Posterior vena cava (tissue), 2 donors: ENCODE data around the gene CACNA1F. TPM values are rescaled to one million over a fixed set of nuclear protein-coding genes. Genes with fewer than 3 reads are reported as not detected.
A peak's percentile ranks its signal among the peaks of the same experiment; 100 is the strongest.

Source experiments
- DNase-seq: peaks from one replicate; pipeline ENCODE4 v3.0.0-alpha.2; 2020; ENCODE audit warnings: low spot score
- intact Hi-C, 2 donors: fragments of 100-400 bp; cut with DNase I; formaldehyde crosslinking; loops; one replicate each; pipeline versions ENCODE4 v1.14.1 to v1.14.2; 2022 to 2023
- total RNA-seq, 2 donors: library from RNA; stranded (reverse); fragmentation: NEBNext Ultra II Directional; extraction: Animal tissue kit (Norgen Biotek cat#: 25700); gene quantifications; one replicate each; pipeline ENCODE4 v1.2.1, GENCODE V29; 2021
- donor health status: DM: yes; HTN: yes; CAD: no.
- donor health status: DM: yes; HTN: yes; CAD: no.

The CACNA1F gene
- total RNA-seq, 2 donors from 2014 or later = 0.09 to 0.10 TPM

- DNase-seq = no peak
- intact Hi-C loops = loop anchor here in 1 of 2 donors (5.0 kb wide), 1 partner anchor 648 kb away; no protein-coding TSS in a partner anchor
Measured at GRCh38 chrX:49164589-49165360, 68.4 kb downstream of the CACNA1F start.

DNA sequence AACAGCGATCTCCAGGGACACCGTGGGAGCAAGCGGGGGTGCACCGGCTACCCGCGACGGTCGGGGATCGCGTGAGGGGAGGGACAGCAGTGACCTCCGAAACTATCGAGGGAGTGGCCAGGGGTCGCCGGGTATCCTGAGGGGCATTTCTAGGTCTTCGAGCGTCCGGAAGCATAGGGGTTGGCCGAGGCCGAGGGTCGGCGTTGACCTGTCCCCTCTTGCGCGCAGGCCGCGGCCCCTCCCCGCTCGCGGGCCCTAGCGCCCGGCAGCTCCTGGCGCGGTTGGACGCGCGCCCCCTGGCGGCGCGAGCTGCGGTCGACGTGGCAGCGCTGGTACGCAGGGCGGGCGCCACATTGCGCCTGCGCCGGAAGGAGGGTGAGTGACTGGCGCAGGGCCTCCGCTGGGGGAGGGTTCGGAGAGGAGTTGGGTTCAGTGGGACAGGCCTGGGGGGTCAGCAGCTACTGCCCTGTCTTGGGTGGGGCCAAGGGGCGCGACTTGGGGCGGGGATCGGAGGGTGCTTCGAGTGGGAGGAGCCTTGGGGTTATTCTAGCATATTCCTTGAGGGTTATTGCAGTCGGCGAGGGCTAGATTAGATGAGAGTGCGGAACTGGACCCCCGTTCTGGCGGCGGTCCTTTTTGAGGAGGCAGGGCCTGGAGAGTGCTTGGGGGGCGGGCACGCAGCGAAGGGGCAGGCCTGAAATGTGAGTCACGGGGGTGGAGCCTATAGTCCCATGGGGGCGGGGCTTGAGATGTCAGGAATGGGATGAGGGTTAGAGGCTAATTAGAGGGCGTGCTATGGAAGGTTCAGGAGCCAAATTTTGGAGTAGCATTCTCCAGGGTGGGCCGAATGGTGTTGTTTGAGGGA, 69.4 kb downstream of the CACNA1F start:
- intact Hi-C loops = no loop called here
- DNase-seq = peak; percentile 96

GRCh38 chrX:49162620-49163019, 70.5 kb downstream of the CACNA1F start, which contains the start of gene MAGIX:
MAGIX (plus strand) TSS chrX:49162758; CDS start chrX:49162890, 132 bp downstream.
- DNase-seq = no peak
- intact Hi-C loops = no loop called here

GRCh38 chrX:49161632-49162031, 71.5 kb downstream of the CACNA1F start:
- DNase-seq = no peak
- intact Hi-C loops = no loop called here

DNA sequence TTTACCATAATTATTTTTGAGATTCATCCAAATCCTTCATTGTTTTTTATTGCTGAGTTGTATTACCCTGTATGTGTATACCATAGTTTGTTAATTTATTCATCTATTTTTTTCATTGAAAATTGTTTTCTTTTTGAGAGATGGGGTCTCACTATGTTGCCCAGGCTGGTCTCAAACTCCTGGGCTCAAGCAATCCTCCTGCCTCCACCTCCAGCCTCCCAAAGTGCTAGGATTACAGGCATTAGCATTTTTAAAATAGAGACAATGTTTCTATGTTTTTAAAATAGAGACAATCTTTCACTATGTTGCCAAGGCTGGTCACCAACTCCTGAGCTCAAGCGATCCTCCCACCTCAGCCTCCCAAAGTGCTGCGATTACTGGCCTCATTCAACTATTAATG, 72.2 kb downstream of the CACNA1F start:
- intact Hi-C loops = no loop called here
- no peak for DNase-seq

DNA sequence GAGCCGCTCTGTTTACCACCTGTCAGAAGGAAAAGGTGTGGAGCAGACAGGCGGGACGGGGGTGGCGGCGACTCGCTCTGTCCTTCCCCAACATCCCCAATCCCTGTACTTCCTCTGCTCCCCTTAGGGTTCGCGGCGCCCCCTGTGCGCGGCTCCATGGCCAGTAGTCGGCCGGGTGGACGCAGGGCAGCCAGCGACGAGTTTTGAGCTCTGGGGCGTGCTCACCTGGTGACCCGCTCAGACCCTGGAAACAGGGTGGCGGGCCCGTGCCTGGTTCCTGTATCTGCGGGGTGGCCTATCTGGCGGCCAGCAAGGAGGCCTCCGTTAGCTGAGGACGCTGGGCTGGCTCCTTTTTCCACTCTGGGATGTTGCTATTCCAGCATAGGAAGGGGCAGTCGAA, 75.9 kb downstream of the CACNA1F start:
- intact Hi-C loops = no loop called here
- DNase-seq = no peak

DNA sequence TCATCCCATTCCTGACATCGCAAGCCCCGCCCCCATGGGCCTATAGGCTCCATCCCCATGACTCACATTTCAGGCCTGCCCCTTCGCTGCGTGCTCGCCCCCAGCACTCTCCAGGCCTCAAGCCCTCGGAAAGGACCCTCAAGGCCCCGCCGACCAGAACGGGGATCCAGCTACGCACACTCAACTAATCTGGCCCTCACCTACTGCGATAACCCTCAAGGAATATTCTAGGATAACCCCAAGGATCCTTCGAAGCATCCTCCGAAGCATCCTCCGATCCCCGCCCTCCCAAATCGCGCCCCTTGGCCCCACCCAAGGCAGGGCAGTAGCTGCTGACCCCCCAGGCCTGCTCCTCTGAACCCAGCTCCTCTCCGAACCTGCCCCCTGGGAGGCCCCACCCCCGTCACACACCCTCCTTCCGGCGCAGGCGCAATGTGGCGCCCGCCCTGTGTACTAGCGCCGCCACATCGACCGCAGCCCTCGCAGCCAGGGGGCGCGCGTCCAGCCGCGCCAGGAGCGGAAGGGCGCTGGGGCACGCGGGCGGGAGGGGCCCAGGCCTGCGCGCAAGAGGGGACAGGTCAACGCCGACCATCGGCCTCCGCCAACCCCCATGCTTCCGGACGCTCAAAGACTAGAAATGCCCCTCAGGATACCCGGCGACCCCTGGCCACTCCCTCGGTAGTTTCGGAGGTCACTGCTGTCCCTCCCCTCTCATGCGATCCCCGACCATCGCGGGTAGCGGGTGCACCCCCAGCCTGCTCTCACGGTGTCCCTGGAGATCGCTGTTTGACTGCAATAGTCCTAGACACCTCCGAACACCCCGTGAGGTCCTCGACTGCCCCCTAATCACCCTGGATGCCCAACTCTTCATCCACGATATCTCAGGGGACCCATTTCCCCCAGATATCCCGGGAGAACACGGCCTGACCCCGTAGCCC, 77.0 kb downstream of the CACNA1F start:
- intact Hi-C loops = no loop called here
- DNase-seq = peak; percentile 96

DNA sequence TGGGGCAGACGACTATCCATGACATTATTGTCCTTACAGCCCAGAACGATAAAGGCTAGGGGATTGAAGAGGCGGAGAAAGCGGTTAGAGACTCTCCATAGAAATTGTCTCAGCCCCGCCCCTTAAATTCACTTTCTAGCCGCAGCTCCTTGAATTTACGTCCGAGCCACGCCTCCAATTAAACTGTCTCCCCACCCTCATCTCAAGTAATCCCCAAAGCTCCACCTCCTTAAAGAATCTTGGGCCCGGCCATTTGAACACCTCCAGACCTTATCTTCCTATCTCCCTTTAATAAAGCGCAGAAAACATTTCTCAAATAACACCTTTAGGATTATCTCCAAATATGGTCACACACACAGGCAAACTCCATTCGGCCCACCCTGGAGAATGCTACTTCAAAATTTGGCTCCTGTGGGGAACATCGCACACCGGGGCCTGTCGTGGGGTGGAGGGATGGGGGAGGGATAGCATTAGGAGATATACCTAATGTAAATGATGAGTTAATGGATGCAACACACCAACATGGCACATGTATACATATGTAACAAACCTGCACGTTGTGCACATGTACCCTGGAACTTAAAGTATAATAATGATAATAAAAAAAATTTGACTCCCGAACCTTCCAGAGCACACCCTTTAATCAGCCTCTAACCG, 77.8 kb downstream of the CACNA1F start:
- intact Hi-C loops = no loop called here

More for the DNA sequence above, 77.8 kb downstream of the CACNA1F start:
- DNase-seq = no peak

Other genes starting within 250 kb of the CACNA1F start
- 10 to 100 TPM; 27.6 to 31.6 TPM for gene GRIPAP1, start 231.1 kb downstream of the CACNA1F start, total RNA-seq
- gene TFE3, start 190.0 kb downstream of the CACNA1F start, total RNA-seq = 10 to 100 TPM; 46.4 to 52.6 TPM
- 1 to 10 TPM; 3.0 to 4.1 TPM for gene CCDC120, start 174.3 kb downstream of the CACNA1F start, total RNA-seq
- 10 to 100 TPM; 36.4 to 42.6 TPM for gene PRAF2, start 159.3 kb downstream of the CACNA1F start, total RNA-seq
- gene WDR45, start 153.5 kb downstream of the CACNA1F start, total RNA-seq = 10 to 100 TPM; 49.8 to 51.9 TPM
- 10 to 100 TPM; 12.9 to 15.9 TPM for gene GPKOW, start 109.6 kb downstream of the CACNA1F start, total RNA-seq
- 1 to 10 TPM; 1.3 to 2.8 TPM for gene MAGIX, start 70.6 kb downstream of the CACNA1F start, total RNA-seq
- gene PLP2, start 61.4 kb downstream of the CACNA1F start, total RNA-seq = 100 to 1,000 TPM; 187 to 238 TPM
- 1 to 10 TPM; 7.3 to 8.0 TPM for gene PRICKLE3, start 47.0 kb downstream of the CACNA1F start, total RNA-seq
- 1 to 10 TPM; 1.1 to 1.5 TPM for gene SYP, start 33.1 kb downstream of the CACNA1F start, total RNA-seq
- 10 to 100 TPM in 1 of 2 donors, 1 to 10 TPM in 1; 9.9 to 10.4 TPM for gene CCDC22, start 2.1 kb upstream of the CACNA1F start, total RNA-seq
- under 1 TPM in 1 of 2 donors, not detected in 1; 0.10 TPM for gene FOXP3, start 31.4 kb upstream of the CACNA1F start, total RNA-seq
- gene PPP1R3F, start 36.5 kb upstream of the CACNA1F start, total RNA-seq = 1 to 10 TPM; 5.2 to 5.4 TPM
- not detected for gene GAGE10, start 70.3 kb upstream of the CACNA1F start, total RNA-seq
- gene GAGE12J, start 88.7 kb upstream of the CACNA1F start, total RNA-seq = not detected
- gene GAGE13, start 98.2 kb upstream of the CACNA1F start, total RNA-seq = not detected